ENCODE data around the gene CDK12. TPM values are rescaled to one million over a fixed set of nuclear protein-coding genes. Genes with fewer than 3 reads are reported as not detected.
"Not testable (repeated sequence)": the region's sequence is repeated elsewhere in the genome, so short reads cannot be mapped to it uniquely, and the experiment has no call there.

CDK12 gene
- total RNA-seq, 2 experiments from 2014 or later: 99.6 to 108 TPM

DNA sequence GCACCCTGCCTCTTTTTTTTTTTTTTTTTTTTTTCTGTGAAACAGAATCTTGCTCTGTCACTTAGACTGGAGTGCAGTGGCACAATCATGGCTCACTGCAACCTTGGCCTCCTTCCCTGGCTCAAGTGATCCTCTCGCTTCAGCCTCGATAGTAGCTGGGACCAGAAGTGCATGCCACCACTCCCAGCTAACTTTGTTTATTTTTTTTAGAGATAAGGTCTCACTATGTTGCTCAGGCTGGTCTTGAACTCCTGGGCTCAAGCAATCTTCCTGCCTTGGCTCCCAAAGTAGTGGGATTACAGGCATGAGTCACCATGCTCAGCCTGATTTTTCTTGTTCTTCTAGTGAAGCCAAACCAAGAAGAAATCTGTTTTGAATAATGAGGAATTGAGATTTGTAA, 25.0 kb downstream of the CDK12 start:
- Mint-ChIP-seq H3K4me3 (no peak overlapping the region), H3K27me3 (no peaks in the 10 kb centered on the region), H3K9me3 (no peaks in the 10 kb centered on the region), H3K4me1 (ENCODE audit: low read depth) (peaks cover 13% of the 10 kb centered on the region), H3K36me3 (ENCODE audit: low read depth) (peaks cover 42% of the 10 kb centered on the region), H3K27ac (no peak overlapping the region)
- Histone ChIP-seq H3K36me3 (ENCODE audit: insufficient read depth, low read length) (peaks cover 22% of the 10 kb centered on the region), H3K27ac (ENCODE audit: low read depth in 1 of 2, low read length in 2 of 2) (no peak overlapping the region), H3K27me3 (ENCODE audit: control insufficient read depth in 1 of 2, insufficient read depth in 2 of 2, low read length in 2 of 2) (no peaks in the 10 kb centered on the region), H3K4me3 (ENCODE audit: low read length) (no peak overlapping the region), H3K4me1 (ENCODE audit: insufficient read depth, low read length) (no peaks in the 10 kb centered on the region), H3K9me3 (ENCODE audit: control insufficient read depth in 1 of 2, insufficient read depth in 1 of 2, low read length in 2 of 2) (no peaks in the 10 kb centered on the region)
- TF ChIP-seq, protein P1, sequence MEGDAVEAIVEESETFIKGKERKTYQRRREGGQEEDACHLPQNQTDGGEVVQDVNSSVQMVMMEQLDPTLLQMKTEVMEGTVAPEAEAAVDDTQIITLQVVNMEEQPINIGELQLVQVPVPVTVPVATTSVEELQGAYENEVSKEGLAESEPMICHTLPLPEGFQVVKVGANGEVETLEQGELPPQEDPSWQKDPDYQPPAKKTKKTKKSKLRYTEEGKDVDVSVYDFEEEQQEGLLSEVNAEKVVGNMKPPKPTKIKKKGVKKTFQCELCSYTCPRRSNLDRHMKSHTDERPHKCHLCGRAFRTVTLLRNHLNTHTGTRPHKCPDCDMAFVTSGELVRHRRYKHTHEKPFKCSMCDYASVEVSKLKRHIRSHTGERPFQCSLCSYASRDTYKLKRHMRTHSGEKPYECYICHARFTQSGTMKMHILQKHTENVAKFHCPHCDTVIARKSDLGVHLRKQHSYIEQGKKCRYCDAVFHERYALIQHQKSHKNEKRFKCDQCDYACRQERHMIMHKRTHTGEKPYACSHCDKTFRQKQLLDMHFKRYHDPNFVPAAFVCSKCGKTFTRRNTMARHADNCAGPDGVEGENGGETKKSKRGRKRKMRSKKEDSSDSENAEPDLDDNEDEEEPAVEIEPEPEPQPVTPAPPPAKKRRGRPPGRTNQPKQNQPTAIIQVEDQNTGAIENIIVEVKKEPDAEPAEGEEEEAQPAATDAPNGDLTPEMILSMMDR (IDR thresholded peaks at IDR 0.05): no peak
- ChIA-PET POLR2A (no interaction called here), CTCF (no interaction called here)
- ATAC-seq (ENCODE audit: poor library complexity): no peak
- DNase-seq: no peak
- intact Hi-C loops (cut with DNase I, micrococcal nuclease): no loop called here

DNA sequence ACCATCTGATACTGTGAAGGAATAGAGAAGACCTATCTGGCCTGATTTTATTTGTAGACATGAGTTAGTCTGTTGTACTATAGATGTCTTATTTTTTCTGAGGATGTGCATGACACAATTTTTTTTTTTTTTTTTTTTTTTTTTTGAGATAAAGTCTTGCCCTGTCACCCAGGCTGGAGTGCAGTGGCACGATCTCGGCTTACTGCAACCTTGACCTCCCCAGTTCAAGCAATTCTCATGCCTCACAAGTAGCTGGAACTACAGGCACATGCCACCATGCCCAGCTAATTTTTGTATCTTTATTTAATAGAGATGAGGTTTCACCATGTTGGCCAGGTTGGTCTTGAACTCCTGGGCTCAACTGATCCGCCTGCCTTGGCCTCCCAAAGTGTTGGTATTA, 26.2 kb downstream of the CDK12 start:
- POLR2A ChIA-PET: interaction anchor here (0.7 to 1.3 kb wide), 2 partner anchors 26 to 116 kb away, joined by 3 to 4 read pairs; partner anchors contain the start of gene CDK12

DNA sequence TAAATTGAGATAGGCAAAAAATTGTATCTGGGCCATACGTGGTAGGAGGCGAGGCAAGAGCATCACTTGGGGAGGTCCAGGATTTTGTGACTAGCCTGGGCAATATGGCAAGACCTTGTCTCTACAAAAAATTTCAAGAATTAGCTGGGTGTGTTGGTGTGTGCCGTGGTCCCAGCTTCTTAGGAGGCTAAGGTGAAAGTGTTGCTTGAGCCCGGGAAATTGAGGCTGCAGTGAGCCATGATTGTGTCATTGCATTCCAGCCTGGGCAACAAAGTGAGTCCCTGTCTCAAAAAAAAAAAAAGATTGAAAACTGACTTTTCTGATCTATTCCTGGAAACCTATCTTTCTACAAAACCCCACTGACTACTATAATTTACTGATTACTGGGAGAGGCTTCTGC, 26.7 kb downstream of the CDK12 start:
- intact Hi-C loops (cut with DNase I, micrococcal nuclease): no loop called here
- POLR2A ChIA-PET: interaction anchor here (0.7 to 1.3 kb wide), 2 partner anchors 27 to 116 kb away, joined by 3 to 4 read pairs; partner anchors contain the start of gene CDK12

More for the DNA sequence above, 26.2 kb downstream of the CDK12 start:
- H3K27ac Mint-ChIP-seq; H3K9me3 Mint-ChIP-seq; CTCF ChIA-PET; H3K9me3 ChIP-seq (ENCODE audit: control insufficient read depth in 1 of 2, insufficient read depth in 1 of 2, low read length in 2 of 2); intact Hi-C loops (cut with DNase I, micrococcal nuclease); ATAC-seq (ENCODE audit: poor library complexity); H3K27ac ChIP-seq (ENCODE audit: low read depth in 1 of 2, low read length in 2 of 2); H3K4me3 Mint-ChIP-seq; H3K4me1 ChIP-seq (ENCODE audit: insufficient read depth, low read length); DNase-seq; H3K27me3 Mint-ChIP-seq; H3K4me3 ChIP-seq (ENCODE audit: low read length); H3K27me3 ChIP-seq (ENCODE audit: control insufficient read depth in 1 of 2, insufficient read depth in 2 of 2, low read length in 2 of 2): not testable (repeated sequence)
- Mint-ChIP-seq H3K36me3 (ENCODE audit: low read depth) (peaks cover 43% of the 10 kb centered on the region), H3K4me1 (ENCODE audit: low read depth) (peaks cover 13% of the 10 kb centered on the region)
- peaks cover 26% of the 10 kb centered on the region for H3K36me3 ChIP-seq (ENCODE audit: insufficient read depth, low read length)

DNA sequence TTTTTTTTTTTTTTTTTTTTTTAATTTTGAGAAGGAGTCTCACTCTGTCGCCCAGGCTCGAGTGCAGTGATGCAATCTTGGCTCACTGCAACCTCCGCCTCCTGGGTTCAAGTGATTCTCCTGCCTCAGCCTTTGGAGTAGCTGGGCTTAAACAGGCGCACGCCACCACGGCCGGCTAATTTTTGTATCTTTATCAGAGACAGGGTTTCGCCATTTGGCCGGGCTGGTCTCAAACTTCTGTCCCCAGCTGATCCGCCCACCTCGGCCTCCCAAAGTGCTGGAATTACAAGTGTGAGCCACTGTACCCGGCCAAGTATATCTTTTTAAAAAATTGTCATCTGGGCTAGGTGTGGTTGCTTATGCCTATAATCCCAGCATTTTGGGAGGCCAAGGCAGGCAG, 35.6 kb downstream of the CDK12 start:
- H3K9me3 Mint-ChIP-seq; H3K4me3 Mint-ChIP-seq; DNase-seq; POLR2A ChIA-PET; intact Hi-C loops (cut with DNase I, micrococcal nuclease); H3K4me3 ChIP-seq (ENCODE audit: low read length); H3K27ac ChIP-seq (ENCODE audit: low read depth in 1 of 2, low read length in 2 of 2); H3K4me1 Mint-ChIP-seq (ENCODE audit: low read depth); H3K27me3 Mint-ChIP-seq; ATAC-seq (ENCODE audit: poor library complexity); H3K9me3 ChIP-seq (ENCODE audit: control insufficient read depth in 1 of 2, insufficient read depth in 1 of 2, low read length in 2 of 2); H3K27me3 ChIP-seq (ENCODE audit: control insufficient read depth in 1 of 2, insufficient read depth in 2 of 2, low read length in 2 of 2); H3K27ac Mint-ChIP-seq; H3K4me1 ChIP-seq (ENCODE audit: insufficient read depth, low read length): not testable (repeated sequence)
- H3K36me3 ChIP-seq (ENCODE audit: insufficient read depth, low read length): peaks cover 84% of the 10 kb centered on the region
- H3K36me3 Mint-ChIP-seq (ENCODE audit: low read depth): peaks cover 79% of the 10 kb centered on the region
- CTCF ChIA-PET: interaction anchor here (0.6 kb wide), 2 partner anchors 32 kb away, joined by 3 to 4 read pairs; no protein-coding TSS in a partner anchor

More for the DNA sequence above, 26.7 kb downstream of the CDK12 start:
- ATAC-seq (ENCODE audit: poor library complexity) (no peak), DNase-seq (no peak)
- Histone ChIP-seq H3K9me3 (ENCODE audit: control insufficient read depth in 1 of 2, insufficient read depth in 1 of 2, low read length in 2 of 2) (no peaks in the 10 kb centered on the region), H3K27ac (ENCODE audit: low read depth in 1 of 2, low read length in 2 of 2) (no peak overlapping the region), H3K36me3 (ENCODE audit: insufficient read depth, low read length) (peaks cover 31% of the 10 kb centered on the region), H3K4me3 (ENCODE audit: low read length) (no peak overlapping the region), H3K27me3 (ENCODE audit: control insufficient read depth in 1 of 2, insufficient read depth in 2 of 2, low read length in 2 of 2) (no peaks in the 10 kb centered on the region), H3K4me1 (ENCODE audit: insufficient read depth, low read length) (no peaks in the 10 kb centered on the region)
- TF ChIP-seq, protein P1 (IDR thresholded peaks at IDR 0.05): no peak
- CTCF ChIA-PET: no interaction called here
- no peak overlapping the region for H3K27ac Mint-ChIP-seq
- peaks cover 47% of the 10 kb centered on the region for H3K36me3 Mint-ChIP-seq (ENCODE audit: low read depth)
- no peak overlapping the region for H3K4me3 Mint-ChIP-seq
- H3K27me3 Mint-ChIP-seq: no peaks in the 10 kb centered on the region
- H3K9me3 Mint-ChIP-seq: no peaks in the 10 kb centered on the region
- peaks cover 13% of the 10 kb centered on the region for H3K4me1 Mint-ChIP-seq (ENCODE audit: low read depth)
